ENCODE measurements around the gene E2F3.

E2F3 gene

DNA sequence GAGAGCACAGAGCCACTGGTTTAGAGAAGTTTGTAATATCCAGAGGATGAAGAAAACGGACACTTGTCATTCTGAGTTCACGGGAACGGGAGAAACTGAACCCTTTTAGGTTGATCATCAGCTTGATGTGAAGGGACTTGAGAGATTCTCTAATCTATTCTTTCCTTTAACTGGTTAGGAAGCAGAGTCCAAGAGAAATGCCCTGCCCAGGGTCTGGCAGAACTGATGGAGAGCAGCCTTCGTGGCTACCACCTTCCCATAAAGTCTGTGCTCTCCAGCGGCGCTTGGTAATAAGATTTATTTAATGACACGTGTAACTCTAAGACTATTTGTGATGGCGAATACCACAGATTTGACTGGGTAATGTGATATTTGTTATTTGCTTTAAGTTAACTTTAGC, 36.0 kb downstream of the E2F3 start:
- ChIA-PET CTCF (interaction anchor here (0.5 kb wide), 1 partner anchor 9 kb away, joined by 3 read pairs; no protein-coding TSS in a partner anchor), POLR2A (interaction anchor here (1.4 kb wide), 1 partner anchor 32 kb away, joined by 8 read pairs; no protein-coding TSS in a partner anchor)
- Histone ChIP-seq H3K27ac (ENCODE audit: extremely low read depth, low read depth, low read length) (no peak overlapping the region), H3K4me1 (ENCODE audit: control insufficient read depth, insufficient read depth, low read length) (peaks cover 3% of the 10 kb centered on the region), H3K36me3 (ENCODE audit: control insufficient read depth in 2 of 2, insufficient read depth in 1 of 2, low read length in 2 of 2) (peaks cover 11 to 24% of the 10 kb centered on the region in 2 experiments), H3K4me3 (ENCODE audit: low read depth, low read length) (no peak overlapping the region), H3K9me3 (ENCODE audit: control insufficient read depth, insufficient read depth, low read depth, low read length) (no peaks in the 10 kb centered on the region)
- no peak for TF ChIP-seq ZBTB8A (tag by site-specific recombination; IDR thresholded peaks at IDR 0.05)
- peak; percentile 98 for TF ChIP-seq ZFP37 (tag by site-specific recombination; IDR thresholded peaks at IDR 0.05)

DNA sequence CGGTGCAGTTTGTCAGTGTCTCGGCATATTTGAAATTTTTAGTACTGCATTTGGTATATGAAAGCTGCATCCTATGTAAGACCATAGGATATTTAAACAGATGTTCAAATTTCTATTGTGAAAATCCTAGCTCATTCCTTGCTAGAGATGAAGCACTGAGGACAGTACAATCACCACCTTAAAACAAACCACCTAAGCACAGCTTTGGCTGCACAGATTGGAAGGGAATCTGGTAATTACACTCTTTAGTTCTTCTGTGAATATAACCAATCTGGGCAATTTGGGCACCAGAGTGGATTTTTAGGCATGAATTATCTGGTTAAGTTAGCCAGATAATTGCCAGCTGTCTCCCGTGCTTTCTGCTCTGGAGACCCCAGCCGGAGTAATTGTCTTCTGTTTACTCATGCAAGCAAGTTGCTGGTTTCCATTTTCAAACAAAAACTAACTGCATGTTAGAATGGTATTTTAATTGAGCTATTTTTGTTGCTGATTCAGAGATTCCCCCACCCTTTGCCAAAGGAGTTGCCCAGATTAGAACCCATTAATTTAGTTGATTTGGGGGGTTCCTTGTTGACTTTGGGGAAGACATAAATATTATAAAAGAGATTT, 36.9 kb downstream of the E2F3 start:
- ChIA-PET CTCF (no interaction called here), POLR2A (interaction anchor here (1.4 kb wide), 1 partner anchor 33 kb away, joined by 8 read pairs; no protein-coding TSS in a partner anchor)
- Histone ChIP-seq H3K27ac (ENCODE audit: extremely low read depth, low read depth, low read length) (no peak overlapping the region), H3K4me1 (ENCODE audit: control insufficient read depth, insufficient read depth, low read length) (peaks cover 3% of the 10 kb centered on the region), H3K9me3 (ENCODE audit: control insufficient read depth, insufficient read depth, low read depth, low read length) (no peaks in the 10 kb centered on the region), H3K36me3 (ENCODE audit: control insufficient read depth in 2 of 2, insufficient read depth in 1 of 2, low read length in 2 of 2) (peaks cover 15 to 25% of the 10 kb centered on the region in 2 experiments), H3K4me3 (ENCODE audit: low read depth, low read length) (no peak overlapping the region)
- TF ChIP-seq ZNF114 (tag by site-specific recombination; IDR thresholded peaks at IDR 0.05) = no peak
- peak; percentile 57 for TF ChIP-seq ZBTB8A (tag by site-specific recombination; IDR thresholded peaks at IDR 0.05)

DNA sequence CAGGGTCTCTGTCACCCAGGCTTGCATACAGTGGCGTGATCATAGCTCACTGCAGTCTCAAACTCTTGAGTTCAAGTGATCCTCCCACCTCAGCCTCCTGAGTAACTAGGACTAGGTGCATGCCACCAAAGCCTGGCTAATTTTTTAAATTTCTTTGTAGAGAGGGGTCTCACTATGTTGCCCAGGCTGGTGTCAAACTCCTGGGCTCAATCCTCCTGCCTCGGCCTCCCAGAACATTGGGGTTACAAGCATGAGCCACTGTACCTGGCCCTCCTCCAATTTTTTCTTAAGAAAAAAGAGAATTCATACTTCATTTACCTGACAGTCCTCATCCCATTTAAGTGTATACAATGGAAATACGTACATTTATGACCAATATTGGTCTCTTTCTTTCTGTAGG, 37.9 kb downstream of the E2F3 start:
- Histone ChIP-seq H3K27ac (ENCODE audit: extremely low read depth, low read depth, low read length) (no peak overlapping the region), H3K36me3 (ENCODE audit: control insufficient read depth in 2 of 2, insufficient read depth in 1 of 2, low read length in 2 of 2) (peaks cover 19 to 24% of the 10 kb centered on the region in 2 experiments), H3K4me3 (ENCODE audit: low read depth, low read length) (no peak overlapping the region), H3K9me3 (ENCODE audit: control insufficient read depth, insufficient read depth, low read depth, low read length) (no peaks in the 10 kb centered on the region), H3K4me1 (ENCODE audit: control insufficient read depth, insufficient read depth, low read length) (peaks cover 3% of the 10 kb centered on the region)
- CTCF ChIA-PET = no interaction called here
- POLR2A ChIA-PET = no interaction called here
- TF ChIP-seq ZNF777 (tag by site-specific recombination; IDR thresholded peaks at IDR 0.05; ENCODE audit: borderline replicate concordance) (no peak), ZNF335 (tag by site-specific recombination; conservative IDR thresholded peaks at IDR 0.05) (no peak), ZNF121 (tag by site-specific recombination; IDR thresholded peaks at IDR 0.05) (peak; percentile 53; the same call in 1 of the 2 replicates)

DNA sequence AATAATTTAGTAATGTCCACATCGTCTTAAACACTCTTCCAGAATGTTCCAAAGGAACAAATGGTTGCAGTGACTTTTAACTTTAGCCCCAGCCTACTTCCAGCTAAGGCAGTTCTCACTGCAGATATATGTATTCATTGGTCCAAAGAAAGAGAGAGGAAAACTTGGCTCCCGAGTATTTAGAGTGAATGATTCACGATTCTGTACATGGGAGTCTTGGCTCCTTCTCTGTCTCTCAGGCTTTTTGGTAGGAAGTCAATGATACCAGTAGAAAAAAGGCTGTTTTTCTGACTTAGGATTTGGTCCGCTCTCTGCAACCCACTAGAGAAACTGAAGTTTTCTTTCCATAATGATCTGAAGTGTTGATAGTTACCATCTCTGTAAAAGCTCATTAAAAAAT, 38.6 kb downstream of the E2F3 start:
- no peak overlapping the region for H3K4me3 ChIP-seq (ENCODE audit: low read depth, low read length)
- no peak overlapping the region for H3K27ac ChIP-seq (ENCODE audit: extremely low read depth, low read depth, low read length)
- H3K9me3 ChIP-seq (ENCODE audit: control insufficient read depth, insufficient read depth, low read depth, low read length) = no peaks in the 10 kb centered on the region
- ChIA-PET CTCF (no interaction called here), POLR2A (no interaction called here)
- TF ChIP-seq KLF16 (tag by site-specific recombination; IDR thresholded peaks at IDR 0.05) = no peak
- TF ChIP-seq GLIS1 (tag by site-specific recombination; IDR thresholded peaks at IDR 0.05) = no peak
- TF ChIP-seq, protein P1, sequence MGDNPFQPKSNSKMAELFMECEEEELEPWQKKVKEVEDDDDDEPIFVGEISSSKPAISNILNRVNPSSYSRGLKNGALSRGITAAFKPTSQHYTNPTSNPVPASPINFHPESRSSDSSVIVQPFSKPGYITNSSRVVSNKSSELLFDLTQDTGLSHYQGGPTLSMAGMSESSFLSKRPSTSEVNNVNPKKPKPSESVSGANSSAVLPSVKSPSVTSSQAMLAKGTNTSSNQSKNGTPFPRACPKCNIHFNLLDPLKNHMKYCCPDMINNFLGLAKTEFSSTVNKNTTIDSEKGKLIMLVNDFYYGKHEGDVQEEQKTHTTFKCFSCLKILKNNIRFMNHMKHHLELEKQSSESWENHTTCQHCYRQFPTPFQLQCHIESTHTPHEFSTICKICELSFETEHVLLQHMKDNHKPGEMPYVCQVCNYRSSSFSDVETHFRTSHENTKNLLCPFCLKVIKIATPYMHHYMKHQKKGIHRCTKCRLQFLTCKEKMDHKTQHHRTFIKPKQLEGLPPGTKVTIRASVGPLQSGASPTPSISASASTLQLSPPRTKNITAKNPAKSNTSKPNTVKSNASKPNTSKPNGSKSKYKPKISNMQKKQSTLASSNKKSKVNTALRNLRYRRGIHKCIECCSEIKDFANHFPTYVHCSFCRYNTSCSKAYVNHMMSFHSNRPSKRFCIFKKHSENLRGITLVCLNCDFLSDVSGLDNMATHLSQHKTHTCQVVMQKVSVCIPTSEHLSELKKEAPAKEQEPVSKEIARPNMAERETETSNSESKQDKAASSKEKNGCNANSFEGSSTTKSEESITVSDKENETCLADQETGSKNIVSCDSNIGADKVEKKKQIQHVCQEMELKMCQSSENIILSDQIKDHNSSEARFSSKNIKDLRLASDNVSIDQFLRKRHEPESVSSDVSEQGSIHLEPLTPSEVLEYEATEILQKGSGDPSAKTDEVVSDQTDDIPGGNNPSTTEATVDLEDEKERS (tag by site-specific recombination; IDR thresholded peaks at IDR 0.05) = no peak
- TF ChIP-seq, protein P2, sequence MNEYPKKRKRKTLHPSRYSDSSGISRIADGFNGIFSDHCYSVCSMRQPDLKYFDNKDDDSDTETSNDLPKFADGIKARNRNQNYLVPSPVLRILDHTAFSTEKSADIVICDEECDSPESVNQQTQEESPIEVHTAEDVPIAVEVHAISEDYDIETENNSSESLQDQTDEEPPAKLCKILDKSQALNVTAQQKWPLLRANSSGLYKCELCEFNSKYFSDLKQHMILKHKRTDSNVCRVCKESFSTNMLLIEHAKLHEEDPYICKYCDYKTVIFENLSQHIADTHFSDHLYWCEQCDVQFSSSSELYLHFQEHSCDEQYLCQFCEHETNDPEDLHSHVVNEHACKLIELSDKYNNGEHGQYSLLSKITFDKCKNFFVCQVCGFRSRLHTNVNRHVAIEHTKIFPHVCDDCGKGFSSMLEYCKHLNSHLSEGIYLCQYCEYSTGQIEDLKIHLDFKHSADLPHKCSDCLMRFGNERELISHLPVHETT (tag by site-specific recombination; IDR thresholded peaks at IDR 0.05) = no peak
- TF ChIP-seq, protein P3, sequence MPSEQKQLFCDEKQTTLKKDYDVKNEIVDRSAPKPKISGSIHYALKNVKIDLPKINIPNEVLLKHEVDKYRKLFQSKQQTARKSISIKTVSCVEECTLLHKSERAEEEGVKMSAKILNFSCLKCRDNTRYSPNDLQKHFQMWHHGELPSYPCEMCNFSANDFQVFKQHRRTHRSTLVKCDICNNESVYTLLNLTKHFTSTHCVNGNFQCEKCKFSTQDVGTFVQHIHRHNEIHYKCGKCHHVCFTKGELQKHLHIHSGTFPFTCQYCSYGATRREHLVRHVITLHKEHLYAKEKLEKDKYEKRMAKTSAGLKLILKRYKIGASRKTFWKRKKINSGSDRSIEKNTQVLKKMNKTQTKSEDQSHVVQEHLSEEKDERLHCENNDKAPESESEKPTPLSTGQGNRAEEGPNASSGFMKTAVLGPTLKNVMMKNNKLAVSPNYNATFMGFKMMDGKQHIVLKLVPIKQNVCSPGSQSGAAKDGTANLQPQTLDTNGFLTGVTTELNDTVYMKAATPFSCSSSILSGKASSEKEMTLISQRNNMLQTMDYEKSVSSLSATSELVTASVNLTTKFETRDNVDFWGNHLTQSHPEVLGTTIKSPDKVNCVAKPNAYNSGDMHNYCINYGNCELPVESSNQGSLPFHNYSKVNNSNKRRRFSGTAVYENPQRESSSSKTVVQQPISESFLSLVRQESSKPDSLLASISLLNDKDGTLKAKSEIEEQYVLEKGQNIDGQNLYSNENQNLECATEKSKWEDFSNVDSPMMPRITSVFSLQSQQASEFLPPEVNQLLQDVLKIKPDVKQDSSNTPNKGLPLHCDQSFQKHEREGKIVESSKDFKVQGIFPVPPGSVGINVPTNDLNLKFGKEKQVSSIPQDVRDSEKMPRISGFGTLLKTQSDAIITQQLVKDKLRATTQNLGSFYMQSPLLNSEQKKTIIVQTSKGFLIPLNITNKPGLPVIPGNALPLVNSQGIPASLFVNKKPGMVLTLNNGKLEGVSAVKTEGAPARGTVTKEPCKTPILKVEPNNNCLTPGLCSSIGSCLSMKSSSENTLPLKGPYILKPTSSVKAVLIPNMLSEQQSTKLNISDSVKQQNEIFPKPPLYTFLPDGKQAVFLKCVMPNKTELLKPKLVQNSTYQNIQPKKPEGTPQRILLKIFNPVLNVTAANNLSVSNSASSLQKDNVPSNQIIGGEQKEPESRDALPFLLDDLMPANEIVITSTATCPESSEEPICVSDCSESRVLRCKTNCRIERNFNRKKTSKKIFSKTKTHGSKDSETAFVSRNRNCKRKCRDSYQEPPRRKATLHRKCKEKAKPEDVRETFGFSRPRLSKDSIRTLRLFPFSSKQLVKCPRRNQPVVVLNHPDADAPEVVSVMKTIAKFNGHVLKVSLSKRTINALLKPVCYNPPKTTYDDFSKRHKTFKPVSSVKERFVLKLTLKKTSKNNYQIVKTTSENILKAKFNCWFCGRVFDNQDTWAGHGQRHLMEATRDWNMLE (tag by site-specific recombination; conservative IDR thresholded peaks at IDR 0.05; ENCODE audit: low read depth) = no peak
- TF ChIP-seq, protein P4, sequence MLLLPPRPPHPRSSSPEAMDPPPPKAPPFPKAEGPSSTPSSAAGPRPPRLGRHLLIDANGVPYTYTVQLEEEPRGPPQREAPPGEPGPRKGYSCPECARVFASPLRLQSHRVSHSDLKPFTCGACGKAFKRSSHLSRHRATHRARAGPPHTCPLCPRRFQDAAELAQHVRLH (tag by site-specific recombination; IDR thresholded peaks at IDR 0.05) = no peak
- peaks cover 19 to 23% of the 10 kb centered on the region in 2 experiments for H3K36me3 ChIP-seq (ENCODE audit: control insufficient read depth in 2 of 2, insufficient read depth in 1 of 2, low read length in 2 of 2)
- peaks cover 3% of the 10 kb centered on the region for H3K4me1 ChIP-seq (ENCODE audit: control insufficient read depth, insufficient read depth, low read length)
